GM11168 (cell line): ENCODE data around the gene AGT.
"Not testable (repeated sequence)": the region's sequence is repeated elsewhere in the genome, so short reads cannot be mapped to it uniquely, and the experiment has no call there.

Source experiments
- in situ Hi-C: fragments of 300-500 bp; cut with MboI; formaldehyde crosslinking; loops from one replicate; pipeline ENCODE4 v1.12.0; 2022; ENCODE audit warnings: low sequenced_read_pairs; ENCODE audit not compliant: unreplicated experiment

Gene AGT

GRCh38 chr1:230694991-230695390 lies 18.9 kb downstream of the AGT start:
- in situ Hi-C loops, result no loop called here

- in situ Hi-C loops, result no loop called here
These were observed 19.5 kb downstream of the AGT start for GRCh38 chr1:230694464-230694863.

- in situ Hi-C loops, result no loop called here
These were observed 20.1 kb downstream of the AGT start for GRCh38 chr1:230693777-230694176.

GRCh38 chr1:230693221-230693620 lies 20.7 kb downstream of the AGT start:
- in situ Hi-C loops, result no loop called here

GRCh38 chr1:230691615-230692014 lies 22.3 kb downstream of the AGT start:
- in situ Hi-C loops, result no loop called here

GRCh38 chr1:230690101-230690500 lies 23.8 kb downstream of the AGT start:
- in situ Hi-C loops, result no loop called here

GRCh38 chr1:230686747-230687146 lies 27.2 kb downstream of the AGT start:
- in situ Hi-C loops, result no loop called here

- in situ Hi-C loops, result no loop called here
These were observed 28.9 kb downstream of the AGT start for GRCh38 chr1:230684998-230685397.

GRCh38 chr1:230684146-230684545 lies 29.8 kb downstream of the AGT start:
- in situ Hi-C loops, result no loop called here

- in situ Hi-C loops, result no loop called here
These were observed 30.9 kb downstream of the AGT start for GRCh38 chr1:230682882-230683610.

GRCh38 chr1:230682274-230682673 lies 31.6 kb downstream of the AGT start:
- in situ Hi-C loops, result no loop called here

GRCh38 chr1:230681599-230681998 lies 32.3 kb downstream of the AGT start:
- in situ Hi-C loops, result no loop called here

GRCh38 chr1:230680300-230681025 lies 33.5 kb downstream of the AGT start:
- in situ Hi-C loops, result no loop called here

GRCh38 chr1:230679825-230680224 lies 34.1 kb downstream of the AGT start:
- in situ Hi-C loops, result no loop called here

GRCh38 chr1:230679192-230679591 lies 34.7 kb downstream of the AGT start:
- in situ Hi-C loops, result no loop called here

GRCh38 chr1:230677200-230677599 lies 36.7 kb downstream of the AGT start:
- in situ Hi-C loops, result no loop called here

- in situ Hi-C loops, result no loop called here
These were observed 39.3 kb downstream of the AGT start for GRCh38 chr1:230674581-230674980.

GRCh38 chr1:230669543-230669942 lies 44.4 kb downstream of the AGT start:
- in situ Hi-C loops, result no loop called here

GRCh38 chr1:230668227-230668626 lies 45.7 kb downstream of the AGT start:
- in situ Hi-C loops, result no loop called here

GRCh38 chr1:230661976-230662375 lies 51.9 kb downstream of the AGT start:
- in situ Hi-C loops, result no loop called here

- in situ Hi-C loops, result no loop called here
These were observed 55.2 kb downstream of the AGT start for GRCh38 chr1:230658691-230659090.

- in situ Hi-C loops, result not testable (repeated sequence)
These were observed 55.8 kb downstream of the AGT start for GRCh38 chr1:230658103-230658502.
